AG08396 (cell line): ENCODE measurements around the gene PRPSAP2.
"Not testable (repeated sequence)": the region's sequence is repeated elsewhere in the genome, so short reads cannot be mapped to it uniquely, and the experiment has no call there.

ENCODE experiments used
- DNase-seq: peaks from one replicate; pipeline ENCODE4 v3.0.0; 2012; ENCODE audit warnings: low spot score, mixed read lengths

PRPSAP2 gene

GRCh38 chr17:18889658-18890057 is 31.7 kb downstream of the PRPSAP2 start:
- DNase-seq = no peak

DNA sequence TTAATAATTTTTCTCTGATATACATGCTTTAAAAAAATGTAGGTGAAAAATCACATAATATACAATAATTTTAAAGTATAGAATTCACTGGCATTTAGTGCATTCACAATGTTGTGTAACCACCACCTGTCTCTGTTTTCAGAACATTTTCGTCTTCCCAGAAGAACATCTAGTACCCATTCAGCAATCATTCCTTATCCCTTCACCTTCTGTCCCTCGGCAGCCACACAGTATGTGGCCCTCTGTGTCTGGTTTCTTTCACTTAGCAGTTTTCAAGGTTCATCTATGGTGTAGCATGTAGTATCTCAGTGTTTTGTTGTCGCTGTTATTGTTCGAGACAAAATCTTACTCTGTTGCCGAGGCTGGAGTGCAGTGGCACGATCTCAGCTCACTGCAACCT is 33.6 kb downstream of the PRPSAP2 start:
- no peak for DNase-seq

DNA sequence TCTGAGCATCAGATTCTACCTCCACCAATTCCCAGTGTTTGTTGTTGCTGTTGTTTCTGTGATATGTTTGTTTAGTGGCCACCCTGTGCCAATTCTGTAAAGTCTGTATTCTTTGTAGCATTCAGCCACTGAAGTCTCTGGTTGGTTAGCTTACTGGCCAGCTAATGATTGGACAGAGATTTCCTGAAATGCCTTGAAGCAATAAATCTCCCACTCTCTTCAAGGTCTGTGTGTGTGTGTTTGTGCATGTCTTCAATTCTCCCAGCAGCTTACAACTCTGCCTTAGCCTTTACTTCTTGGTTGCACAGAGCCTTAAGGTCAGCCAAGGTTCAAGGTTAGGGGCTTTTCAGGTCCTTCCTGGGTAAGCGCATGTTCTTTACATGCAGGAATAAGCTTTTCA is 38.2 kb downstream of the PRPSAP2 start:
- no peak for DNase-seq

- DNase-seq = no peak
Observed at GRCh38 chr17:18896947-18897346, 39.0 kb downstream of the PRPSAP2 start.

- no peak for DNase-seq
Observed at GRCh38 chr17:18904482-18904881, 46.6 kb downstream of the PRPSAP2 start.

DNA sequence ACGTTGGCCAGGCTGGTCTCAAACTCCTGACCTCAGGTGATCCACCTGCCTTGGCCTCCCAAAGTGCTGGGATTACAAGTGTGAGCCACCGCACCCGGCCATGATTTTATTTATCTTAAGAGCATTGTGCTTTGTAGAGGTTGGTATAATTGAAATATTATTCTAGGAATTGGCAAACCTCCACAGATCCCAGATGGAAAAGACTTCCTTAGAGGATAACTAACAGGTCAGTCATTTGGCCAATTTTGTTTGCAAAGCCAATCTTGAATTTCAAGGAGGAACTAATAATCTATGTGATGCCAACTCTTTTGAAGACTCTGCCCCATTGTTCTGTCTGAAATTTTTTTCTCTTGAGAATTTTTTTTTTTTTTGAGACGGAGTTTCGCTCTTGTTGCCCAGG is 47.3 kb downstream of the PRPSAP2 start:
- no peak for DNase-seq

GRCh38 chr17:18910326-18910725 is 52.4 kb downstream of the PRPSAP2 start:
- no peak for DNase-seq

GRCh38 chr17:18910881-18911280 is 53.0 kb downstream of the PRPSAP2 start:
- no peak for DNase-seq

GRCh38 chr17:18916816-18917500 is 59.0 kb downstream of the PRPSAP2 start:
- DNase-seq = no peak

DNA sequence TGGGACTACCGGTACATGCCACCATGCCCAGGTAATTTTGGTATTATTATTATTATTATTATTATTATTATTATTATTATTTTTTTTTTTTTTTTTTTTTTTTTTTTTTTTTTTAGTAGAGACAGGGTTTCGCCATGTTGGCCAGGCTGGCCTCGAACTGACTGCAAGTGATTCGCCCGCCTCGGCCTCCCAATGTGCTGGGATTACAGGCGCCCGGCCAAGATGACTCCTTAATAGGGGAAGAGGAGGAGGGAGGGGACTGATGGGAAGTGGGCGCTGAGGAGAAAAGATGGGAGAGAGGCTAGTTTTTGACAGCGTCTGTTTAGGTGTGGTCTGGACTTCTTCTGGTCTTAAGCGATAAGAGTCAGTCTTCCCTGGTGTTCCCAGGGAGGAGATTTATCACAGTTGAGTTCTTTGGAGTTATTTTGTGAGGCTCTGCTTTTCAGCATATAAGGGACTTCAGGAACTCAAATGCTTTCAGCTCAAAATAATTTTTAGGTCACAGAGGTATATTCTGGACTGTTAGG is 59.6 kb downstream of the PRPSAP2 start:
- no peak for DNase-seq

GRCh38 chr17:18919963-18920362 is 62.0 kb downstream of the PRPSAP2 start:
- DNase-seq = no peak

GRCh38 chr17:18920911-18921441 is 63.0 kb downstream of the PRPSAP2 start:
- no peak for DNase-seq

DNA sequence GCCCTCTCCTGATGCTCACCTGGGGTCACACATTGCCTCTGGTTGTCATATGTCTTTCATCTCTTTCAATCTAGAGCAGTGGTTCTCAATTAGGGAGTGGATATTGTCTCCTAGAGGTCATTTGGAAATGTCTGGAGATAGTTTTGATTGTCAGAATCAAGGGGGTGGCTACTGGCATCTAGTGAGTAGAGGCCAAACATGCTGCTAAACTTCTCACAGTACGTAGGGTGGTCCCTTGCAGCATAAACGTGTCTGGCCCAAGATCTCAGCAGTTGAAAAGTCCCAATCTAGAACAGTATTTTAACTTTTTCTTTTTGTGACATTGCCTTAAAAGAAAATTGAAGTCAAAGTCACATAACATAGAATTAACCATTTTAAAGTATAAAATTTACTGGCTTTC is 63.6 kb downstream of the PRPSAP2 start:
- no peak for DNase-seq

- DNase-seq = no peak
Observed at GRCh38 chr17:18921912-18922451, 64.1 kb downstream of the PRPSAP2 start.

DNA sequence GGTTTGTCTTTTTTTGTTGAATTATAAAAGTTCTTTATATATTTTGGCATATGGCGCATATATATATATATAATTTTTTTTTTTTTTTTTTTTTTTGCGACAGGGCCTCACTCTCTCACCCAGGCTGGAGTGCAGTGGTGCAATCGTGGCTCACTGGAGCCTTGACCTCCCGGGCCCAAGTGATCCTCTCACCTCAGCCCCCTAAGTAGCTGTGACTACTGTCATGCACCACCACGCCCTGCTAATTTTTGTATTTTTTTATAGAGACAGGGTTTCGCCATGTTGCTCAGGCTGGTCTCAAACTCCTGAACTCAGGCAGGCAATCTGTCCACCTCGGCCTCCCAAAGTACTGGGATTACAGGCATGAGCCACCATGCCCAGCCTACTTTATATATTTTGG is 64.7 kb downstream of the PRPSAP2 start:
- DNase-seq = not testable (repeated sequence)

DNA sequence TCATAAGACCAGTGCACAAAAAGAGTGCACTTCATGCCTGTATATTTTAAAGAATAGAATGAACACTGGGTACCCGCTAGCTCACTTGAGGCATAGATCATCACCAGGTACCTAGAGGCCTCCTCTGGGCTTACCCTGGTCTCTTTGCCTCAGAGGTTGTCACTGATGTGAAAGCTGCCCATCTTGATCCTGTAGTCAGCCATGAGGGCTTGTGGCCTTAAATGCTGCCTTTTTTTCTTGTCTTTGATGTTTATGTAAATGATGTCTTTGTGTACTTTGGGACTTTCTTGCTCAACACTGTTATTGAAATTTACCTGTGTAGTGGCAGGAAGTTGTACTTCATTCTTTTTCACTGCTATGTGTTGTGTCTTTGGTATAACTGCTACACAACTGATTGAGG is 67.3 kb downstream of the PRPSAP2 start:
- DNase-seq = no peak

DNA sequence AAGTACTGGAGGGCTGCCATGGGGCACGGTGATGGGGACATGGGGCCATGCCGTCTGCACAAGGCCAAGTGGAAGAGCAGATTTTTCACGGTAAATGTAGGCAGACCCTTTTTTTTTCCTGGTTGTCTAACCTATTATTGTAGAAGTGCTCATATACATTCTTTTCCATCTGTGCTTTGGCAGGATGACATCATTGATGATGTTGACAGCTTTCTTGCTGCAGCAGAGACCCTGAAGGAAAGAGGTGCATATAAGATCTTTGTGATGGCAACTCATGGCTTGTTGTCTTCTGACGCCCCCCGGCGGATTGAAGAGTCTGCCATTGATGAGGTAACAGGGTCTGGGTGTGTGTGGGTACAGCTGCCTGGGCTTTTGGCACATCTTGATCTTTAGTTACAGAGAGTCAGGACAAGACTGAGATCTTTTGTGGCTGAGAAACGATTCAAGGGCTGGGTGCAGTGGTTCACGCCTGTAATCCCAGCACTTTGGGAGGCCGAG is 70.7 kb downstream of the PRPSAP2 start:
- DNase-seq = no peak

GRCh38 chr17:18932360-18933055 is 74.6 kb downstream of the PRPSAP2 start:
- no peak for DNase-seq

GRCh38 chr17:18933102-18934058 is 75.4 kb downstream of the PRPSAP2 start:
- DNase-seq = no peak

GRCh38 chr17:18937981-18938691 is 80.2 kb downstream of the PRPSAP2 start:
- no peak for DNase-seq

DNA sequence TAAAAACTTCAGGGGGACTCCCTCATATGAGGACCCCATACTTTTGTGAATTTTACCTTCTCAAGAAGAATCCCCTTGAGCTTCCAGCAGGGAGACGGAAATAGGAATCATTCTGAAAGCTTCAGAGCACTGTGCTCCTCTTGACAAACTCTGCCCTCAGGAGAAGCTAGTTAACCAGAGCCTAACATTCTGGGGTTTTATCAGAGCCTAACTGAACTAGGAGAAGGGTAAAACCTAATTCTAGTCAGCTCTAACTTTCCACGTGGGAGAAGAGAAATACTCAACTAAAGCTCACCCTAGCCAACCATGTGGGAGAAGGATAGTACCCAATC is 80.7 kb downstream of the PRPSAP2 start:
- DNase-seq = no peak
